Rectal smooth muscle tissue (tissue), 1 donor: ENCODE measurements around the gene FGFRL1.
"Not testable (repeated sequence)": the region's sequence is repeated elsewhere in the genome, so short reads cannot be mapped to it uniquely, and the experiment has no call there.

ENCODE experiments used
- H3K27ac ChIP-seq: one replicate; pipeline ENCODE4 v1.7.0; 2013; ENCODE audit warnings: low read depth, low read length, inconsistent platforms
- H3K27me3 ChIP-seq: one replicate; pipeline ENCODE4 v1.7.0; 2013; ENCODE audit warnings: low read length; ENCODE audit not compliant: control insufficient read depth, insufficient read depth
- H3K36me3 ChIP-seq: one replicate; pipeline ENCODE4 v1.7.0; 2013; ENCODE audit warnings: low read length; ENCODE audit not compliant: control insufficient read depth, insufficient read depth
- H3K4me1 ChIP-seq: one replicate; pipeline ENCODE4 v1.7.0; 2013; ENCODE audit warnings: low read length; ENCODE audit not compliant: control insufficient read depth, insufficient read depth
- H3K4me3 ChIP-seq: one replicate; pipeline ENCODE4 v1.7.0; 2013; ENCODE audit warnings: low read length
- H3K9ac ChIP-seq: one replicate; pipeline ENCODE4 v1.7.0; 2013; ENCODE audit warnings: low read length

FGFRL1 gene

GRCh38 chr4:1046581-1047011 lies 35.2 kb downstream of the FGFRL1 start:
- not testable (repeated sequence) for H3K27ac ChIP-seq, H3K9ac ChIP-seq, H3K36me3 ChIP-seq
- peaks cover 26% of the 10 kb centered on the region for H3K27me3 ChIP-seq
- H3K4me1 ChIP-seq = peaks cover 15% of the 10 kb centered on the region
- H3K4me3 ChIP-seq = peak overlapping the region; percentile 17

DNA sequence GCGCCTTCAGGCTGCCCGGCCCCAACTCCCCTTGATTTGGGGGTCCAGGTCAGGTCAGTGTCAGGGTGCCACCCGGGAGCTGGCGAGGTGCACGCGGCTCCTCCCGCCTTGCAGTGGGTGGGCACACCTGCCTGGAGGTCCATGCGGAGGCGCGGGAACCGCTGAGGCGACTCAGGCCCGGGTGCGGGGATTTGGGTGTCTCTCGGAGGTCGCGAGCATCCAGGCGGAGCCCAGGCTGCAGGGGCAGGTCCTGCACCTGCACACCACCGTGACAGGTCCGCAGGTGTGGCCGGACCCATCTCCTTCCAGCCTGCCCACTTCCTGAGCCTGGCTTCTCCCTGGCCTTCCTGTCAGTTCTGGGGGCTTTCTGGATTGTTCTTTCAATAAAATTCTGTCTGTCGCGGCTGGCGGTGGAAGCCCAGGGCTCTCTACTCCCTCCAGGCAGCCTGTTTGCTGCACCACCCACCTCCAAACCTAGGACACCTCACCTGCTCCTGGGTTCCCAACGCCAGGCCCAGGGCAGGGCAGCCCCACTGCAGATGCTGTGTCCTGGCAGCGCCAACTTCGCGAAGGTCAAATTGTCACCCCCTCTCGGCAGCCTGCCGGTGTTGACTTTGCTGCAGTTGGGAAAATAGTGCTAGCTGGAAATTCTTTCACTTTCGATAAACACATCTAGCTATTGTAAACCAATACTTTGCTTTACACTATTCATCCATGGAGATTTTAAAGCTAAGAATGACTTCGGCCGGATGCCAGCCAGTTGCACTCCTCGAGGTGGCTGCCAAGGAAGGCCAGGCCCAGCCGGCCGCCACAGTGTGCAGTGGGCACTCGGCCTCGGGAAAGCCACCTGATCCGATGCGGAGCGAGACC lies 35.9 kb downstream of the FGFRL1 start:
- H3K27ac ChIP-seq = no peak overlapping the region
- H3K4me3 ChIP-seq = peak overlapping the region; percentile 17
- no peak overlapping the region for H3K9ac ChIP-seq
- peaks cover 11% of the 10 kb centered on the region for H3K4me1 ChIP-seq
- peaks cover 27% of the 10 kb centered on the region for H3K27me3 ChIP-seq
- H3K36me3 ChIP-seq = no peaks in the 10 kb centered on the region

- peaks cover 28% of the 10 kb centered on the region for H3K27me3 ChIP-seq
- no peaks in the 10 kb centered on the region for H3K36me3 ChIP-seq
- peaks cover 10% of the 10 kb centered on the region for H3K4me1 ChIP-seq
- H3K9ac ChIP-seq = no peak overlapping the region
- H3K27ac ChIP-seq = no peak overlapping the region
- no peak overlapping the region for H3K4me3 ChIP-seq
Observed at GRCh38 chr4:1047976-1048772, 36.7 kb downstream of the FGFRL1 start.

- no peak overlapping the region for H3K4me3 ChIP-seq
- no peaks in the 10 kb centered on the region for H3K36me3 ChIP-seq
- peaks cover 23% of the 10 kb centered on the region for H3K27me3 ChIP-seq
- H3K27ac ChIP-seq = no peak overlapping the region
- H3K9ac ChIP-seq = no peak overlapping the region
- H3K4me1 ChIP-seq = peaks cover 6% of the 10 kb centered on the region
Observed at GRCh38 chr4:1048773-1049590, 37.6 kb downstream of the FGFRL1 start.

GRCh38 chr4:1049591-1049905 lies 38.1 kb downstream of the FGFRL1 start:
- H3K9ac ChIP-seq = no peak overlapping the region
- no peak overlapping the region for H3K4me3 ChIP-seq
- H3K27ac ChIP-seq = no peak overlapping the region
- no peaks in the 10 kb centered on the region for H3K36me3 ChIP-seq
- H3K4me1 ChIP-seq = peaks cover 3% of the 10 kb centered on the region
- H3K27me3 ChIP-seq = peaks cover 18% of the 10 kb centered on the region

DNA sequence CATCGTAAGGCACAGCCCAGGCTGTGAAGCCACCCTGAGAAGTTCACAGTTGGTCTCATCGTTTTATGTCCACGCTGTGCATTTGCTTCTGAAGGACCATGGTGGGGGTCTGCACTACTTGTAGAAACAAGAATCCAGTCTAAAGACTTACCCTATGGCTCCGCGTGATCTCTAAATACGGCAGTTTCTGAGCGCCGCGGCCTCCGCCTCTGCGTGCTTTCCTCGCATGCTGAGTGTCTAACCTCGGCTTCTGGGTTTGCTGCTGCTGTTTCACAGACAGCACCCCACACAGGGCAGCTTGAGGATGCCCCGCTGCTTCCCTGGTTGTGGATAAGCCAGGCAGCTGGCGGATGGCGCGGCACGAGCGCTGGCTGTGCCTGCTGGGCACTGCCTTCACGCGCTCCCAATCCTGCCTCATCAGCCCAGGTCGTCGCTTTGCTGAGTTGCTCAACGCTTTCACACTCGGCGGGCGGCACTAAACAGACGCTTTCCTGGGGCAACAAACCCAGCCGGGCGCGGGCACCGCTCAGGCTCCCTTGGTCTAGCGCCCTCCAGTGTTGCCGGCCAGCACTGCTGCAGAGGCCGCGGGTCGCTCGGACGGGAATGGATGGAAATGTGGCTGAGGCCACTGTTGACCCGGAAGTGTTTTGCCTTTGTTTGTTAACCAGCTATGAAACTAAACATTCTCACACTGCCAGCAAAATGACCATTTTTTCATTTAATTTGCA lies 39.2 kb downstream of the FGFRL1 start:
- Histone ChIP-seq H3K9ac (no peak overlapping the region), H3K4me3 (no peak overlapping the region), H3K27me3 (peaks cover 10% of the 10 kb centered on the region), H3K27ac (no peak overlapping the region), H3K4me1 (peaks cover 3% of the 10 kb centered on the region), H3K36me3 (no peaks in the 10 kb centered on the region)

GRCh38 chr4:1051472-1051871 lies 40.0 kb downstream of the FGFRL1 start:
- Histone ChIP-seq H3K4me3 (no peak overlapping the region), H3K27me3 (peaks cover 17% of the 10 kb centered on the region), H3K9ac (no peak overlapping the region), H3K4me1 (peaks cover 3% of the 10 kb centered on the region), H3K36me3 (no peaks in the 10 kb centered on the region), H3K27ac (no peak overlapping the region)

DNA sequence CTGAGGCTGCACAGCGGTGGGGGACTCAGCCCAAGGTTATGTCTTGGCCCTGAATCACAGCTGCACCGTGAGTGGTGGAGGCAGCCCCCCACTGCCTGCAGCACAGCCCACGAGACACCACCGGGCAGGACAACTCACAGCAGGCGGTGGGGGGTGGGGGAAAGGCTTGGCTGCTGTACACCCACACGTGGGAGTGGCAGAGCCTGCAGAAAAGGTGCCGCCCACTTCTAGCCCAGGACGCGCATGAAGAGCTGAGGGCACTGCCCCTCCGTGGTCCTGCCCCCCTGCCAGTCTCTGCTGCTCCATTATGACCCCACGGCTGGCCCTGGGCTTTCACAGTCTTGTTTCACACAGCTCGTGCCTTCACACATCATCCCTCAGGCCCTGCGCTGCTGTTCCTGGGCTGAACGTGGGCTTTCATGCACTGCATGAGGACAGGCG lies 40.8 kb downstream of the FGFRL1 start:
- Histone ChIP-seq H3K4me3 (no peak overlapping the region), H3K9ac (no peak overlapping the region), H3K36me3 (no peaks in the 10 kb centered on the region), H3K27ac (no peak overlapping the region), H3K27me3 (peaks cover 17% of the 10 kb centered on the region), H3K4me1 (no peaks in the 10 kb centered on the region)

DNA sequence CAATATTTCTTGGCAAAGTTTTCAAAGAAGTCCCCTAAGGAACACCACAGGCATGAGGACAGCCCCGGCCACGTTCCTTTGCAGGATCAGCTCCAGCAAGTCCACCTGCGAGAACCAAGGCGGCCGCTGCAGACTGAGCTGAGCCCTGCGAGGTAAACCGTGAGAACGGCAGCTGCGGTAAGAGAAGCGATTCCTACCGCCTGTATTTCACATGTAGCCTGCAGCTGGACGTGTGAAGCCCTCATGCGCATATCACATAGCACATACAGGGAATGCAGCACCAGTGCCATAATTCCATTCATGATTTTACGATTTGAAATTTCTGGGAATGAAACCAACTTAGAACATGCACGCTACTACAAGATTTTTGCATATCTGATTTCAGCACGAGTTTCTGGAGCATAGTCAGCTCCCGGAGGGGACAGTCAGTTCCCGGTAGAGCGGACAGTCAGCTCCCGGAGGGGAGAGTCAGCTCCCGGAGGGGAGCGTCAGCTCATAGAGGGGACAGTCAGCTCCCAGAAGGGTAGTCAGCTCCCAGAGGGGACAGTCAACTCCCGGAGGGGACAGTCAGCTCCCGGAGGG lies 41.7 kb downstream of the FGFRL1 start:
- H3K27me3 ChIP-seq = peaks cover 17% of the 10 kb centered on the region
- no peak overlapping the region for H3K4me3 ChIP-seq
- H3K36me3 ChIP-seq = no peaks in the 10 kb centered on the region
- no peaks in the 10 kb centered on the region for H3K4me1 ChIP-seq
- no peak overlapping the region for H3K9ac ChIP-seq
- H3K27ac ChIP-seq = no peak overlapping the region

DNA sequence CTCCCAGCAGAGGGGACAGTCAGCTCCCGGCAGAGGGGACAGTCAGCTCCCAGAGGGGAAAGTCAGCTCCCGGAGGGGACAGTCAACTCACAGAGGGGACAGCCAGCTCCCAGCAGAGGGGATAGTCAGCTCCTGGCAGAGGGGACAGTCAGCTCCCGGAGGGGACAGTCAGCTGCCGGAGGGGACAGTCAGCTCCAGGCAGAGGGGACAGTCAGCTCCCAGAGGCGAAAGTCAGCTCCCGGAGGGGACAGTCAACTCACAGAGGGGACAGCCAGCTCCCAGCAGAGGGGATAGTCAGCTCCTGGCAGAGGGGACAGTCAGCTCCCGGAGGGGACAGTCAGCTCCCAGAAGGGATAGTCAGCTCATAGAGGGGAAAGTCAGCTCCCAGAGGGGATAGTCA lies 42.5 kb downstream of the FGFRL1 start:
- not testable (repeated sequence) for H3K9ac ChIP-seq, H3K36me3 ChIP-seq, H3K4me1 ChIP-seq, H3K4me3 ChIP-seq, H3K27ac ChIP-seq
- H3K27me3 ChIP-seq = peaks cover 17% of the 10 kb centered on the region

GRCh38 chr4:1054696-1055242 lies 43.3 kb downstream of the FGFRL1 start:
- H3K27me3 ChIP-seq = peaks cover 17% of the 10 kb centered on the region
- H3K36me3 ChIP-seq, H3K27ac ChIP-seq, H3K4me1 ChIP-seq, H3K9ac ChIP-seq, H3K4me3 ChIP-seq: not testable (repeated sequence)
